ENCODE data around the gene DUT.

The DUT gene

GRCh38 chr15:48391950-48392349, 60.7 kb downstream of the DUT start:
- Histone ChIP-seq H3K36me3 (ENCODE audit: control insufficient read depth in 1 of 2, insufficient read depth in 2 of 2, low read length in 2 of 2) (no peaks in the 10 kb centered on the region), H3K4me3 (ENCODE audit: low read depth in 1 of 2, low read length in 2 of 2) (no peak overlapping the region), H3K27ac (ENCODE audit: low read length) (peak overlapping the region; percentile 46), H3K27me3 (ENCODE audit: low read depth, low read length) (no peaks in the 10 kb centered on the region), H3K4me1 (ENCODE audit: control insufficient read depth in 1 of 2, insufficient read depth in 2 of 2, low read length in 2 of 2) (peaks cover 0 to 6% of the 10 kb centered on the region in 2 donors), H3K9me3 (ENCODE audit: control insufficient read depth in 1 of 2, low read length in 2 of 2) (no peaks in the 10 kb centered on the region)

- Histone ChIP-seq H3K36me3 (ENCODE audit: control insufficient read depth in 1 of 2, insufficient read depth in 2 of 2, low read length in 2 of 2) (no peaks in the 10 kb centered on the region), H3K4me3 (ENCODE audit: low read depth in 1 of 2, low read length in 2 of 2) (no peak overlapping the region), H3K9me3 (ENCODE audit: control insufficient read depth in 1 of 2, low read length in 2 of 2) (no peaks in the 10 kb centered on the region), H3K4me1 (ENCODE audit: control insufficient read depth in 1 of 2, insufficient read depth in 2 of 2, low read length in 2 of 2) (peaks cover 0 to 6% of the 10 kb centered on the region in 2 donors), H3K27me3 (ENCODE audit: low read depth, low read length) (no peaks in the 10 kb centered on the region), H3K27ac (ENCODE audit: low read length) (peak overlapping the region; percentile 46)
These were observed 61.1 kb downstream of the DUT start for GRCh38 chr15:48392356-48392755.

Data from muscle layer of duodenum (tissue), 2 donors.